SK-N-SH treated with all-trans-retinoic acid at 6 μM for 48 hours (cell line): ENCODE measurements around the gene C1orf52.
"Not testable (repeated sequence)": the region's sequence is repeated elsewhere in the genome, so short reads cannot be mapped to it uniquely, and the experiment has no call there.

Source experiments
- ATAC-seq: fragments of 200-7000 bp; cut with Tn5 transposase; 3 replicates; pipeline ENCODE4 v1.9.1; 2020; ENCODE audit warnings: mild to moderate bottlenecking, moderate library complexity
- ARNTL ChIP-seq: fragments of 450-650 bp; formaldehyde crosslinking; IDR thresholded peaks from 2 replicates; pipeline ENCODE4 v1.5.0; 2020; ENCODE audit warnings: low read depth, mild to moderate bottlenecking, moderate library complexity, borderline replicate concordance
- BACH2 ChIP-seq: fragments of 250-450 bp; sonication (Bioruptor Pico); IDR thresholded peaks from 2 replicates; pipeline ENCODE4 v1.9.0; 2021; ENCODE audit warnings: mild to moderate bottlenecking, borderline replicate concordance
- CREB5 ChIP-seq: fragments of 250-450 bp; sonication (Bioruptor Pico); IDR thresholded peaks from 2 replicates; pipeline ENCODE4 v1.5.1; 2020; ENCODE audit warnings: low read depth, mild to moderate bottlenecking, moderate library complexity
- CSDC2 ChIP-seq: fragments of 250-450 bp; sonication (Bioruptor Pico); IDR thresholded peaks from 2 replicates; pipeline ENCODE4 v1.5.0; 2020; ENCODE audit warnings: mild to moderate bottlenecking, moderate library complexity
- CSRNP3 ChIP-seq: fragments of 250-450 bp; sonication (Bioruptor Pico); IDR thresholded peaks from 2 replicates; pipeline ENCODE4 v1.5.1; 2021; ENCODE audit warnings: mild to moderate bottlenecking, moderate library complexity
- GLIS3 ChIP-seq: fragments of 250-450 bp; sonication (Bioruptor Pico); IDR thresholded peaks from 2 replicates; pipeline ENCODE4 v1.5.0; 2020; ENCODE audit warnings: mild to moderate bottlenecking, moderate library complexity
- OSR1 ChIP-seq: fragments of 250-450 bp; sonication (Bioruptor Pico); IDR thresholded peaks from 2 replicates; pipeline ENCODE4 v1.8.0; 2022; ENCODE audit warnings: moderate library complexity, mild to moderate bottlenecking, inconsistent platforms
- POU6F1 ChIP-seq: fragments of 250-450 bp; sonication (Bioruptor Pico); IDR thresholded peaks from 2 replicates; pipeline ENCODE4 v1.8.0; 2021; ENCODE audit warnings: low read depth, mild to moderate bottlenecking, moderate library complexity, borderline replicate concordance
- PPARA ChIP-seq: fragments of 250-450 bp; sonication (Bioruptor Pico); IDR thresholded peaks from 2 replicates; pipeline ENCODE4 v1.5.0; 2020; ENCODE audit warnings: mild to moderate bottlenecking, borderline replicate concordance
- RARB ChIP-seq: fragments of 250-450 bp; sonication (Bioruptor Pico); IDR thresholded peaks from 2 replicates; pipeline ENCODE4 v1.8.0; 2021; ENCODE audit warnings: mild to moderate bottlenecking, moderate library complexity
- SNAI2 ChIP-seq: fragments of 250-450 bp; sonication (Bioruptor Pico); IDR thresholded peaks from 2 replicates; pipeline ENCODE4 v1.5.0; 2020; ENCODE audit warnings: mild to moderate bottlenecking, moderate library complexity
- TCF4 ChIP-seq: fragments of 250-450 bp; sonication (Bioruptor Pico); IDR thresholded peaks from 2 replicates; pipeline ENCODE4 v1.8.0; 2021; ENCODE audit warnings: mild to moderate bottlenecking, moderate library complexity, borderline replicate concordance
- TOX ChIP-seq: fragments of 250-450 bp; sonication (Bioruptor Pico); IDR thresholded peaks from 2 replicates; pipeline ENCODE4 v1.8.0; 2021; ENCODE audit warnings: mild to moderate bottlenecking, moderate library complexity, borderline replicate concordance
- TSHZ2 ChIP-seq: fragments of 250-450 bp; sonication (Bioruptor Pico); IDR thresholded peaks from 2 replicates; pipeline ENCODE4 v1.5.0; 2020; ENCODE audit warnings: mild to moderate bottlenecking, moderate library complexity
- ZFP3 ChIP-seq: fragments of 250-450 bp; sonication (Bioruptor Pico); IDR thresholded peaks from 2 replicates; pipeline ENCODE4 v1.5.0; 2020; ENCODE audit warnings: mild to moderate bottlenecking, moderate library complexity

C1orf52 gene

GRCh38 chr1:85258536-85259117, 835 bp downstream of the C1orf52 start (continued):
- TF ChIP-seq TCF4 (CRISPR knock-in tag) (no peak), PPARA (CRISPR knock-in tag) (no peak), CSRNP3 (no peak)

GRCh38 chr1:85249042-85249441, 10.4 kb downstream of the C1orf52 start:
- ATAC-seq: not testable (repeated sequence)

- no peak for ATAC-seq
- TF ChIP-seq RARB (CRISPR knock-in tag) (no peak), SNAI2 (CRISPR knock-in tag) (no peak), TSHZ2 (CRISPR knock-in tag) (no peak), TOX (CRISPR knock-in tag) (no peak), BACH2 (no peak), GLIS3 (CRISPR knock-in tag) (no peak), CSRNP3 (no peak), CREB5 (CRISPR knock-in tag) (no peak), CSDC2 (CRISPR knock-in tag) (no peak), ARNTL (CRISPR knock-in tag) (no peak), ZFP3 (CRISPR knock-in tag) (no peak), POU6F1 (CRISPR knock-in tag) (no peak)
These were observed 13.6 kb downstream of the C1orf52 start for GRCh38 chr1:85245891-85246290.

- TF ChIP-seq CSDC2 (CRISPR knock-in tag) (no peak), TOX (CRISPR knock-in tag) (no peak), ZFP3 (CRISPR knock-in tag) (no peak), GLIS3 (CRISPR knock-in tag) (no peak), PPARA (CRISPR knock-in tag) (no peak), ARNTL (CRISPR knock-in tag) (no peak), OSR1 (CRISPR knock-in tag) (no peak)
- ATAC-seq: no peak
These were observed 14.0 kb downstream of the C1orf52 start for GRCh38 chr1:85245456-85245855.

GRCh38 chr1:85244271-85245061, 15.0 kb downstream of the C1orf52 start:
- TF ChIP-seq POU6F1 (CRISPR knock-in tag): no peak
- 0 out of 2 replicates have a peak, but pooled peaks have one; percentile 32 for TF ChIP-seq TCF4 (CRISPR knock-in tag)
- TF ChIP-seq, all 23 proteins: peak for 1

More at GRCh38 chr1:85244271-85245061, 15.0 kb downstream of the C1orf52 start:
- ATAC-seq: peak; percentile 68
